ENCODE data around the gene GFRA1.

Gene GFRA1

GRCh38 chr10:116237260-116237659 lies 35.7 kb downstream of the GFRA1 start:
- Mint-ChIP-seq H3K9me3 (peaks cover 6 to 24% of the 10 kb centered on the region in 2 donors), H3K27me3 (peaks cover 9% of the 10 kb centered on the region), H3K4me1 (no peaks in the 10 kb centered on the region), H3K27ac (no peak overlapping the region), H3K4me3 (no peak overlapping the region)
- no peak for ATAC-seq
- DNase-seq, result no peak

GRCh38 chr10:116233230-116233629 lies 39.8 kb downstream of the GFRA1 start:
- ATAC-seq (no peak), DNase-seq (no peak)
- Mint-ChIP-seq H3K4me1 (no peaks in the 10 kb centered on the region), H3K27ac (no peak overlapping the region), H3K4me3 (no peak overlapping the region), H3K9me3 (peaks cover 6 to 24% of the 10 kb centered on the region in 2 donors), H3K27me3 (peaks cover 8% of the 10 kb centered on the region)

- DNase-seq (no peak), ATAC-seq (no peak)
- Mint-ChIP-seq H3K4me1 (no peaks in the 10 kb centered on the region), H3K27ac (no peak overlapping the region), H3K27me3 (peaks cover 2% of the 10 kb centered on the region), H3K9me3 (peaks cover 6 to 24% of the 10 kb centered on the region in 2 donors), H3K4me3 (no peak overlapping the region)
Observed at GRCh38 chr10:116232613-116233012, 40.4 kb downstream of the GFRA1 start.

- Mint-ChIP-seq H3K27ac (no peak overlapping the region), H3K4me3 (no peak overlapping the region), H3K4me1 (no peaks in the 10 kb centered on the region), H3K9me3 (no peaks in the 10 kb centered on the region), H3K27me3 (no peaks in the 10 kb centered on the region)
- no peak for DNase-seq
- ATAC-seq, result no peak
Observed at GRCh38 chr10:116226766-116227165, 46.2 kb downstream of the GFRA1 start.

GRCh38 chr10:116226053-116226452 lies 47.0 kb downstream of the GFRA1 start:
- Mint-ChIP-seq H3K27ac (no peak overlapping the region), H3K27me3 (no peaks in the 10 kb centered on the region), H3K9me3 (no peaks in the 10 kb centered on the region), H3K4me1 (no peaks in the 10 kb centered on the region), H3K4me3 (no peak overlapping the region)
- DNase-seq (no peak), ATAC-seq (no peak)

- Mint-ChIP-seq H3K27me3 (no peaks in the 10 kb centered on the region), H3K4me3 (no peak overlapping the region), H3K27ac (no peak overlapping the region), H3K4me1 (no peaks in the 10 kb centered on the region), H3K9me3 (no peaks in the 10 kb centered on the region)
- ATAC-seq (no peak), DNase-seq (no peak)
Observed at GRCh38 chr10:116223289-116223688, 49.7 kb downstream of the GFRA1 start.

- no peaks in the 10 kb centered on the region for H3K9me3 Mint-ChIP-seq
- ATAC-seq (no peak), DNase-seq (no peak)
- no peaks in the 10 kb centered on the region for H3K4me1 Mint-ChIP-seq
- H3K4me3 Mint-ChIP-seq, result no peak overlapping the region
- no peak overlapping the region for H3K27ac Mint-ChIP-seq
- no peaks in the 10 kb centered on the region for H3K27me3 Mint-ChIP-seq
Observed at GRCh38 chr10:116221053-116221452, 52.0 kb downstream of the GFRA1 start.

- Mint-ChIP-seq H3K9me3 (no peaks in the 10 kb centered on the region), H3K4me3 (no peak overlapping the region), H3K27me3 (no peaks in the 10 kb centered on the region), H3K4me1 (no peaks in the 10 kb centered on the region), H3K27ac (peak overlapping the region in 1 of 2 donors; percentile 42)
- no peak for ATAC-seq
- no peak for DNase-seq
Observed at GRCh38 chr10:116216676-116217075, 56.3 kb downstream of the GFRA1 start.

- Mint-ChIP-seq H3K27me3 (no peaks in the 10 kb centered on the region), H3K4me3 (no peak overlapping the region), H3K4me1 (no peaks in the 10 kb centered on the region), H3K9me3 (no peaks in the 10 kb centered on the region), H3K27ac (no peak overlapping the region)
- DNase-seq (no peak), ATAC-seq (no peak)
Observed at GRCh38 chr10:116215651-116216050, 57.4 kb downstream of the GFRA1 start.

- no peak overlapping the region for H3K27ac Mint-ChIP-seq
- ATAC-seq, result no peak
- H3K9me3 Mint-ChIP-seq, result no peaks in the 10 kb centered on the region
- no peak for DNase-seq
- H3K4me1 Mint-ChIP-seq, result no peaks in the 10 kb centered on the region
- H3K4me3 Mint-ChIP-seq, result no peak overlapping the region
- H3K27me3 Mint-ChIP-seq, result no peaks in the 10 kb centered on the region
Observed at GRCh38 chr10:116211682-116212081, 61.3 kb downstream of the GFRA1 start.

GRCh38 chr10:116210588-116211346 lies 62.2 kb downstream of the GFRA1 start:
- Mint-ChIP-seq H3K4me3 (no peak overlapping the region), H3K27me3 (no peaks in the 10 kb centered on the region), H3K4me1 (no peaks in the 10 kb centered on the region), H3K9me3 (no peaks in the 10 kb centered on the region), H3K27ac (no peak overlapping the region)
- DNase-seq, result no peak
- ATAC-seq, result peak; percentile 12

- Mint-ChIP-seq H3K4me3 (no peak overlapping the region), H3K27ac (no peak overlapping the region), H3K27me3 (no peaks in the 10 kb centered on the region), H3K4me1 (no peaks in the 10 kb centered on the region), H3K9me3 (no peaks in the 10 kb centered on the region)
- ATAC-seq (no peak), DNase-seq (no peak)
Observed at GRCh38 chr10:116209781-116210180, 63.2 kb downstream of the GFRA1 start.

- H3K27me3 Mint-ChIP-seq, result no peaks in the 10 kb centered on the region
- H3K4me3 Mint-ChIP-seq, result no peak overlapping the region
- ATAC-seq (no peak), DNase-seq (no peak)
- peak overlapping the region in 1 of 2 donors; percentile 32 for H3K27ac Mint-ChIP-seq
- H3K9me3 Mint-ChIP-seq, result no peaks in the 10 kb centered on the region
- H3K4me1 Mint-ChIP-seq, result no peaks in the 10 kb centered on the region
Observed at GRCh38 chr10:116208956-116209567, 63.9 kb downstream of the GFRA1 start.

GRCh38 chr10:116207690-116208089 lies 65.3 kb downstream of the GFRA1 start:
- Mint-ChIP-seq H3K9me3 (no peaks in the 10 kb centered on the region), H3K4me3 (no peak overlapping the region), H3K27ac (no peak overlapping the region), H3K27me3 (peaks cover 2% of the 10 kb centered on the region), H3K4me1 (no peaks in the 10 kb centered on the region)
- DNase-seq, result no peak
- no peak for ATAC-seq

GRCh38 chr10:116203661-116204060 lies 69.3 kb downstream of the GFRA1 start:
- Mint-ChIP-seq H3K4me3 (no peak overlapping the region), H3K27me3 (peaks cover 17% of the 10 kb centered on the region), H3K4me1 (no peaks in the 10 kb centered on the region), H3K27ac (no peak overlapping the region), H3K9me3 (no peaks in the 10 kb centered on the region)
- ATAC-seq, result no peak
- no peak for DNase-seq

GRCh38 chr10:116201670-116202430 lies 71.2 kb downstream of the GFRA1 start:
- H3K27ac Mint-ChIP-seq, result no peak overlapping the region
- no peaks in the 10 kb centered on the region for H3K4me1 Mint-ChIP-seq
- ATAC-seq (no peak), DNase-seq (no peak)
- H3K9me3 Mint-ChIP-seq, result no peaks in the 10 kb centered on the region
- H3K4me3 Mint-ChIP-seq, result no peak overlapping the region
- peaks cover 17% of the 10 kb centered on the region for H3K27me3 Mint-ChIP-seq
